Stomach (tissue), 4 donors: ENCODE data around the gene TNNC1.
A peak's percentile ranks its signal among the peaks of the same experiment; 100 is the strongest.

Experiments used
- CTCF ChIP-seq, 7 experiments: fragments of 450-650 bp in 4 of 7; fragments of 200-600 bp in 3 of 7; sonication (generic) in 3 of 7; IDR thresholded peaks; one replicate each; pipeline ENCODE4 v1.5.1; 2016 to 2019; ENCODE audit warnings: antibody characterized with exemption in 7 of 7, control low read depth in 2 of 7, mild to moderate bottlenecking in 1 of 7
- EP300 ChIP-seq: sonication (generic); formaldehyde crosslinking; IDR thresholded peaks from one replicate; pipeline ENCODE4 v1.6.1; 2017; ENCODE audit warnings: antibody characterized with exemption
- POLR2A ChIP-seq, 4 donors: fragments of 450-650 bp; IDR thresholded peaks; one replicate each; pipeline ENCODE4 v1.6.1; 2016; ENCODE audit warnings: antibody characterized with exemption in 4 of 4, control low read depth in 2 of 4, mild to moderate bottlenecking in 1 of 4, moderate library complexity in 1 of 4
- POLR2AphosphoS5 ChIP-seq, 3 donors: sonication (generic); formaldehyde crosslinking; IDR thresholded peaks; one replicate each; pipeline ENCODE4 v1.6.1; 2016; ENCODE audit warnings: antibody characterized with exemption in 3 of 3

- TF ChIP-seq POLR2A (IDR thresholded peaks at IDR 0.05) (peak in 1 of 4 donors; percentile 36), CTCF (IDR thresholded peaks at IDR 0.05) (no peak), POLR2AphosphoS5 (IDR thresholded peaks at IDR 0.05) (peak; percentile 21 to 87 (median 71)), EP300 (no peak)
Measured at GRCh38 chr3:52455283-52456168, 1.7 kb upstream of the TNNC1 start, which contains the start of gene NISCH.
